Upper lobe of right lung (tissue), 1 donor: Measurements from ENCODE around the gene CCL24. TPM values are rescaled to one million over a fixed set of nuclear protein-coding genes. Genes with fewer than 3 reads are reported as not detected.
"Not testable (repeated sequence)": the region's sequence is repeated elsewhere in the genome, so short reads cannot be mapped to it uniquely, and the experiment has no call there.

Source experiments
- ATAC-seq: fragments of 200-7000 bp; cut with Tn5 transposase; one replicate; pipeline ENCODE4 v1.9.1; 2020; ENCODE audit warnings: mild to moderate bottlenecking, moderate library complexity
- DNase-seq: peaks from one replicate; pipeline ENCODE4 v3.0.0-alpha.2; 2020
- H3K27ac ChIP-seq: fragments of 200-600 bp; one replicate; pipeline ENCODE4 v1.8.0; 2022
- H3K27me3 ChIP-seq: fragments of 200-600 bp; one replicate; pipeline ENCODE4 v1.8.0; 2022; ENCODE audit warnings: mild to moderate bottlenecking
- H3K36me3 ChIP-seq: fragments of 200-600 bp; one replicate; pipeline ENCODE4 v1.8.0; 2022
- H3K4me1 ChIP-seq: fragments of 200-600 bp; one replicate; pipeline ENCODE4 v1.8.0; 2022
- H3K4me3 ChIP-seq: fragments of 200-600 bp; one replicate; pipeline ENCODE4 v1.8.0; 2022; ENCODE audit warnings: mild to moderate bottlenecking
- H3K9me3 ChIP-seq: fragments of 200-600 bp; one replicate; pipeline ENCODE4 v1.8.0; 2022
- CTCF ChIP-seq: fragments of 200-600 bp; IDR thresholded peaks from one replicate; pipeline ENCODE4 v1.8.0; 2022; ENCODE audit warnings: antibody characterized with exemption
- intact Hi-C: fragments of 100-400 bp; cut with DNase I; formaldehyde crosslinking; loops from one replicate; pipeline ENCODE4 v1.11.0; 2022
- total RNA-seq: library from RNA; stranded (reverse); fragmentation: NEBNext Ultra II Directional; extraction: Animal tissue kit (Norgen Biotek cat#: 25700); gene quantifications from one replicate; pipeline ENCODE4 v1.2.1, GENCODE V29; 2021
- donor health status: DM: no; HTN: yes; CAD: no; lungs with severe emphysema.

CCL24 gene
- total RNA-seq, 1 donor from 2014 or later: 4.8 TPM

- intact Hi-C loops: no loop called here
- no peak overlapping the region for H3K27ac ChIP-seq
- no peaks in the 10 kb centered on the region for H3K4me1 ChIP-seq
- no peaks in the 10 kb centered on the region for H3K27me3 ChIP-seq
- DNase-seq: no peak
- ATAC-seq: no peak
- no peak for TF ChIP-seq CTCF
- peaks cover 7% of the 10 kb centered on the region for H3K9me3 ChIP-seq
- no peaks in the 10 kb centered on the region for H3K36me3 ChIP-seq
- no peak overlapping the region for H3K4me3 ChIP-seq
These were observed 11.1 kb downstream of the CCL24 start for GRCh38 chr7:75802552-75802821.

GRCh38 chr7:75798770-75799169, 14.8 kb downstream of the CCL24 start:
- ATAC-seq (no peak), DNase-seq (no peak)
- Histone ChIP-seq H3K9me3 (no peaks in the 10 kb centered on the region), H3K27ac (no peak overlapping the region), H3K4me3 (no peak overlapping the region), H3K36me3 (no peaks in the 10 kb centered on the region), H3K4me1 (peaks cover 13% of the 10 kb centered on the region), H3K27me3 (no peaks in the 10 kb centered on the region)
- TF ChIP-seq CTCF: no peak
- intact Hi-C loops: no loop called here

- H3K4me1 ChIP-seq: peaks cover 13% of the 10 kb centered on the region
- no peak overlapping the region for H3K4me3 ChIP-seq
- H3K27me3 ChIP-seq: no peaks in the 10 kb centered on the region
- no peaks in the 10 kb centered on the region for H3K36me3 ChIP-seq
- no peaks in the 10 kb centered on the region for H3K9me3 ChIP-seq
- ATAC-seq (no peak), DNase-seq (no peak)
- peak overlapping the region; percentile 65 for H3K27ac ChIP-seq
- TF ChIP-seq CTCF: no peak
- intact Hi-C loops: no loop called here
These were observed 17.2 kb downstream of the CCL24 start for GRCh38 chr7:75796420-75796819.

GRCh38 chr7:75795831-75796285, 17.7 kb downstream of the CCL24 start:
- H3K4me1 ChIP-seq: peaks cover 13% of the 10 kb centered on the region
- H3K27me3 ChIP-seq: no peaks in the 10 kb centered on the region
- no peak for TF ChIP-seq CTCF
- intact Hi-C loops: no loop called here
- DNase-seq (no peak), ATAC-seq (peak; percentile 93)
- H3K9me3 ChIP-seq: no peaks in the 10 kb centered on the region
- H3K27ac ChIP-seq: peak overlapping the region; percentile 78
- H3K36me3 ChIP-seq: no peaks in the 10 kb centered on the region
- no peak overlapping the region for H3K4me3 ChIP-seq

GRCh38 chr7:75793676-75794075, 19.9 kb downstream of the CCL24 start:
- ATAC-seq: no peak
- TF ChIP-seq CTCF: no peak

GRCh38 chr7:75792567-75792966, 21.0 kb downstream of the CCL24 start:
- H3K27me3 ChIP-seq, H3K27ac ChIP-seq, H3K36me3 ChIP-seq, DNase-seq, H3K4me3 ChIP-seq, ATAC-seq, H3K9me3 ChIP-seq, intact Hi-C loops: not testable (repeated sequence)
- H3K4me1 ChIP-seq: peaks cover 13% of the 10 kb centered on the region

More at GRCh38 chr7:75793676-75794075, 19.9 kb downstream of the CCL24 start:
- H3K9me3 ChIP-seq: no peaks in the 10 kb centered on the region
- H3K4me1 ChIP-seq: peaks cover 13% of the 10 kb centered on the region
- no peak for DNase-seq
- no peaks in the 10 kb centered on the region for H3K36me3 ChIP-seq
- no peak overlapping the region for H3K4me3 ChIP-seq
- H3K27ac ChIP-seq: no peak overlapping the region
- no peaks in the 10 kb centered on the region for H3K27me3 ChIP-seq
- intact Hi-C loops: no loop called here
